Activated T-cell treated with anti-CD3 and anti-CD28 coated beads, Interleukin-2, amount 50 U/mL, for 1 hour (primary cell): ENCODE measurements around the gene ZNF564.
"Not testable (repeated sequence)": the region's sequence is repeated elsewhere in the genome, so short reads cannot be mapped to it uniquely, and the experiment has no call there.

Experiments
- DNase-seq: peaks from one replicate; pipeline ENCODE4 v3.0.0-alpha.2; 2020

ZNF564 gene

GRCh38 chr19:12551060-12551832 lies at the start of gene ZNF564:
TSS of gene ZNF564 (minus strand) at chr19:12551482. CDS start at chr19:12551332, 150 bp downstream.
- peak; percentile 87 for DNase-seq

GRCh38 chr19:12597594-12597993 lies 46.3 kb upstream of the ZNF564 start:
- DNase-seq = no peak

GRCh38 chr19:12596927-12597548 lies 45.8 kb upstream of the ZNF564 start:
- DNase-seq = no peak

GRCh38 chr19:12596485-12596884 lies 45.2 kb upstream of the ZNF564 start:
- no peak for DNase-seq

GRCh38 chr19:12581100-12581499 lies 29.8 kb upstream of the ZNF564 start:
- DNase-seq = no peak

- DNase-seq = no peak
These were observed 29.0 kb upstream of the ZNF564 start for GRCh38 chr19:12580180-12580694.

GRCh38 chr19:12578641-12579040 lies 27.4 kb upstream of the ZNF564 start:
- DNase-seq = no peak

GRCh38 chr19:12574036-12574435 lies 22.8 kb upstream of the ZNF564 start:
- no peak for DNase-seq

- DNase-seq = no peak
These were observed 16.7 kb upstream of the ZNF564 start for GRCh38 chr19:12567951-12568350.

GRCh38 chr19:12566380-12566779 lies 15.1 kb upstream of the ZNF564 start:
- not testable (repeated sequence) for DNase-seq

GRCh38 chr19:12564016-12564664 lies 12.9 kb upstream of the ZNF564 start:
- DNase-seq = peak; percentile 96

- no peak for DNase-seq
These were observed 4.2 kb upstream of the ZNF564 start for GRCh38 chr19:12555456-12555930.

GRCh38 chr19:12546903-12547302 lies 4.4 kb downstream of the ZNF564 start:
- DNase-seq = no peak

- no peak for DNase-seq
These were observed 5.2 kb downstream of the ZNF564 start for GRCh38 chr19:12546068-12546467.

GRCh38 chr19:12545267-12545666 lies 6.0 kb downstream of the ZNF564 start:
- no peak for DNase-seq

GRCh38 chr19:12544401-12544876 lies 6.8 kb downstream of the ZNF564 start:
- DNase-seq = no peak

- DNase-seq = no peak
These were observed 7.4 kb downstream of the ZNF564 start for GRCh38 chr19:12543855-12544254.

- DNase-seq = no peak
These were observed 24.0 kb downstream of the ZNF564 start for GRCh38 chr19:12527034-12527836.

GRCh38 chr19:12526542-12526941 lies 24.7 kb downstream of the ZNF564 start:
- no peak for DNase-seq

GRCh38 chr19:12521996-12522395 lies 29.3 kb downstream of the ZNF564 start:
- no peak for DNase-seq

- no peak for DNase-seq
These were observed 37.7 kb downstream of the ZNF564 start for GRCh38 chr19:12513531-12514061.

- no peak for DNase-seq
These were observed 54.2 kb downstream of the ZNF564 start for GRCh38 chr19:12497032-12497431.
